GM23248 (cell line): ENCODE measurements around the gene CTDSP1. TPM values are rescaled to one million over a fixed set of nuclear protein-coding genes. Genes with fewer than 3 reads are reported as not detected.

Experiments used
- DNase-seq: peaks from one replicate; pipeline ENCODE4 v3.0.0-alpha.2; 2015
- H2AFZ ChIP-seq: fragments of 200-600 bp; sonication (generic); 2 replicates; pipeline ENCODE4 v1.6.1; 2016; ENCODE audit warnings: antibody characterized with exemption
- H3F3A ChIP-seq: fragments of 200-600 bp; sonication (generic); 2 replicates; pipeline ENCODE4 v1.6.1; 2016; ENCODE audit warnings: mild to moderate bottlenecking, antibody characterized with exemption, mixed run types; ENCODE audit not compliant: insufficient read depth
- H3K27ac ChIP-seq: fragments of 200-600 bp; sonication (generic); 2 replicates; pipeline ENCODE4 v1.5.1; 2016; ENCODE audit warnings: mild to moderate bottlenecking
- H3K27me3 ChIP-seq: fragments of 200-600 bp; sonication (generic); replicated peaks from 2 replicates; pipeline ENCODE4 v1.6.1; 2016; ENCODE audit warnings: mild to moderate bottlenecking; ENCODE audit not compliant: insufficient read depth
- H3K36me3 ChIP-seq: fragments of 200-600 bp; sonication (generic); 2 replicates; pipeline ENCODE4 v1.6.1; 2016; ENCODE audit warnings: low read depth, mild to moderate bottlenecking
- H3K4me1 ChIP-seq: fragments of 200-600 bp; sonication (generic); 2 replicates; pipeline ENCODE4 v1.6.1; 2016; ENCODE audit warnings: mild to moderate bottlenecking; ENCODE audit not compliant: insufficient read depth
- H3K4me2 ChIP-seq: fragments of 200-600 bp; sonication (generic); one replicate; pipeline ENCODE4 v1.6.1; 2016; ENCODE audit warnings: mild to moderate bottlenecking; ENCODE audit not compliant: unreplicated experiment
- H3K4me3 ChIP-seq: fragments of 200-600 bp; sonication (generic); 2 replicates; pipeline ENCODE4 v1.5.1; 2016; ENCODE audit warnings: mild to moderate bottlenecking
- H3K79me2 ChIP-seq: fragments of 200-600 bp; sonication (generic); 2 replicates; pipeline ENCODE4 v1.6.1; 2016; ENCODE audit warnings: mild to moderate bottlenecking; ENCODE audit not compliant: insufficient read depth
- H3K9ac ChIP-seq: fragments of 200-600 bp; sonication (generic); 2 replicates; pipeline ENCODE4 v1.6.1; 2016; ENCODE audit warnings: mild to moderate bottlenecking
- H3K9me2 ChIP-seq: fragments of 200-600 bp; sonication (generic); 2 replicates; pipeline ENCODE4 v1.6.1; 2016; ENCODE audit warnings: mixed run types, mild to moderate bottlenecking, moderate library complexity; ENCODE audit not compliant: insufficient read depth
- H3K9me3 ChIP-seq: fragments of 200-600 bp; sonication (generic); one replicate; pipeline ENCODE4 v1.6.1; 2017; ENCODE audit warnings: low read depth
- H4K20me1 ChIP-seq: fragments of 200-600 bp; sonication (generic); 2 replicates; pipeline ENCODE4 v1.6.0; 2016; ENCODE audit not compliant: insufficient read depth
- EZH2 ChIP-seq: fragments of 200-600 bp; sonication (generic); IDR thresholded peaks from 2 replicates; pipeline ENCODE4 v1.6.1; 2018; ENCODE audit warnings: antibody characterized with exemption, mild to moderate bottlenecking; ENCODE audit not compliant: insufficient read depth, poor library complexity, severe bottlenecking
- EZH2phosphoT487 ChIP-seq: fragments of 200-600 bp; sonication (generic); IDR thresholded peaks from 2 replicates; pipeline ENCODE4 v1.6.1; 2018; ENCODE audit warnings: antibody characterized with exemption, moderate library complexity, mild to moderate bottlenecking, low read depth; ENCODE audit not compliant: insufficient read depth
- WGBS, 2 experiments: methylation state at CpG; one replicate each; pipeline ENCODE4 v1.1.6; 2015 to 2017; ENCODE audit warnings: low lambda C conversion rate in 2 of 2, low coverage in 1 of 2; ENCODE audit errors: missing lambda C conversion rate in 2 of 2; 5-methylcytosine and 5-hydroxymethylcytosine counted together
- in situ Hi-C: fragments of 300-500 bp; cut with MboI; formaldehyde crosslinking; loops from 2 replicates; pipeline ENCODE4 v1.15.0; 2020
- polyA plus RNA-seq: library from polyadenylated mRNA; unstranded; fragments of >200 nt; fragmentation: Nextera tagmentation; extraction: Ambion mirVana; gene quantifications from 2 replicates; pipeline ENCODE4 v1.2.1, GENCODE V29; 2016
- total RNA-seq: library from RNA; depleted of rRNA; stranded (reverse); fragments of >200 nt; shearing (Covaris generic); gene quantifications from 2 replicates; pipeline ENCODE4 v1.2.3, GENCODE V29; 2014

CTDSP1 gene
- total and polyA plus RNA-seq, 2 experiments from 2014 or later = 28.5 to 119 TPM

GRCh38 chr2:218403810-218404209 is 4.1 kb downstream of the CTDSP1 start:
- no peak overlapping the region for H3K27ac ChIP-seq
- no peaks in the 10 kb centered on the region for H3K27me3 ChIP-seq
- no peaks in the 10 kb centered on the region for H3K9me3 ChIP-seq
- H3K9ac ChIP-seq = no peak overlapping the region
- peaks cover 16% of the 10 kb centered on the region for H3F3A ChIP-seq
- H3K9me2 ChIP-seq = no peaks in the 10 kb centered on the region
- in situ Hi-C loops = no loop called here
- no peak overlapping the region for H2AFZ ChIP-seq
- WGBS, 2 experiments = 74 to 79% methylated on average over 7 of the region's 7 CpGs
- H3K79me2 ChIP-seq = peaks cover 40% of the 10 kb centered on the region
- TF ChIP-seq EZH2phosphoT487 = no peak
- no peak for TF ChIP-seq EZH2
- H3K4me3 ChIP-seq = no peak overlapping the region
- H3K4me1 ChIP-seq = peaks cover 20% of the 10 kb centered on the region
- H3K4me2 ChIP-seq = no peak overlapping the region
- no peaks in the 10 kb centered on the region for H4K20me1 ChIP-seq
- DNase-seq = no peak
- 0 out of 2 replicates have a peak, but pooled peaks cover 3% of the 10 kb centered on the region for H3K36me3 ChIP-seq

GRCh38 chr2:218404351-218405085 is 4.8 kb downstream of the CTDSP1 start:
- no peak overlapping the region for H3K9ac ChIP-seq
- no peak overlapping the region for H2AFZ ChIP-seq
- H3K9me2 ChIP-seq = no peaks in the 10 kb centered on the region
- no peaks in the 10 kb centered on the region for H4K20me1 ChIP-seq
- in situ Hi-C loops = no loop called here
- no peak for TF ChIP-seq EZH2
- no peaks in the 10 kb centered on the region for H3K27me3 ChIP-seq
- H3K4me2 ChIP-seq = no peak overlapping the region
- peaks cover 20% of the 10 kb centered on the region for H3K4me1 ChIP-seq
- H3K79me2 ChIP-seq = peaks cover 40% of the 10 kb centered on the region
- DNase-seq = peak; percentile 52
- H3F3A ChIP-seq = peaks cover 16% of the 10 kb centered on the region
- H3K36me3 ChIP-seq = 0 out of 2 replicates have a peak, but pooled peaks cover 3% of the 10 kb centered on the region
- H3K4me3 ChIP-seq = no peak overlapping the region
- H3K27ac ChIP-seq = peak overlapping the region; percentile 56; the same call in 1 of the 2 replicates
- no peaks in the 10 kb centered on the region for H3K9me3 ChIP-seq
- WGBS, 2 experiments = 62 to 64% methylated on average over 15 to 16 of the region's 16 CpGs

GRCh38 chr2:218405086-218405745 is 5.5 kb downstream of the CTDSP1 start:
- TF ChIP-seq EZH2phosphoT487 = no peak
- no peak for TF ChIP-seq EZH2
- no peaks in the 10 kb centered on the region for H3K27me3 ChIP-seq
- H3K9me3 ChIP-seq = no peaks in the 10 kb centered on the region
- peak overlapping the region; percentile 23; the same call in 1 of the 2 replicates for H3K9ac ChIP-seq
- peaks cover 37% of the 10 kb centered on the region for H3K79me2 ChIP-seq
- H2AFZ ChIP-seq = no peak overlapping the region
- 48 to 49% methylated on average over 8 of the region's 8 CpGs for WGBS, 2 experiments
- 0 out of 2 replicates have a peak, but pooled peaks cover 3% of the 10 kb centered on the region for H3K36me3 ChIP-seq
- peaks cover 20% of the 10 kb centered on the region for H3K4me1 ChIP-seq
- H4K20me1 ChIP-seq = no peaks in the 10 kb centered on the region
- H3K4me3 ChIP-seq = no peak overlapping the region
- H3K27ac ChIP-seq = peak overlapping the region; percentile 56
- no peak for DNase-seq
- peaks cover 16% of the 10 kb centered on the region for H3F3A ChIP-seq
- H3K4me2 ChIP-seq = no peak overlapping the region
- in situ Hi-C loops = no loop called here
- H3K9me2 ChIP-seq = no peaks in the 10 kb centered on the region

GRCh38 chr2:218405746-218406208 is 6.1 kb downstream of the CTDSP1 start:
- no peak for DNase-seq
- TF ChIP-seq EZH2phosphoT487 (no peak), EZH2 (no peak)
- H3F3A ChIP-seq = peaks cover 16% of the 10 kb centered on the region
- WGBS, 2 experiments = 8 to 12% methylated on average over 13 to 15 of the region's 15 CpGs
- H2AFZ ChIP-seq = no peak overlapping the region
- 0 out of 2 replicates have a peak, but pooled peaks cover 3% of the 10 kb centered on the region for H3K36me3 ChIP-seq
- peak overlapping the region; percentile 23; the same call in 1 of the 2 replicates for H3K9ac ChIP-seq
- in situ Hi-C loops = no loop called here
- peak overlapping the region; percentile 61 for H3K4me2 ChIP-seq
- H3K9me2 ChIP-seq = no peaks in the 10 kb centered on the region
- H3K9me3 ChIP-seq = no peaks in the 10 kb centered on the region
- peaks cover 20% of the 10 kb centered on the region for H3K4me1 ChIP-seq
- peaks cover 32% of the 10 kb centered on the region for H3K79me2 ChIP-seq
- H4K20me1 ChIP-seq = no peaks in the 10 kb centered on the region
- H3K27me3 ChIP-seq = no peaks in the 10 kb centered on the region
- peak overlapping the region; percentile 17 for H3K4me3 ChIP-seq
- H3K27ac ChIP-seq = peak overlapping the region; percentile 56
